Ovary (tissue), 3 donors: ENCODE data around the gene DPF3.

Experiments
- CTCF ChIP-seq, 3 donors: fragments of 450-650 bp in 2 of 3; fragments of 200-600 bp in 1 of 3; IDR thresholded peaks; one replicate each; pipeline versions ENCODE4 v1.5.1 to v1.8.0; 2016 to 2022; ENCODE audit warnings: antibody characterized with exemption in 3 of 3, mild to moderate bottlenecking in 1 of 3
- EP300 ChIP-seq: sonication (generic); formaldehyde crosslinking; IDR thresholded peaks from one replicate; pipeline ENCODE4 v1.6.1; 2017; ENCODE audit warnings: antibody characterized with exemption
- POLR2A ChIP-seq: fragments of 450-650 bp; IDR thresholded peaks from one replicate; pipeline ENCODE4 v1.6.1; 2017; ENCODE audit warnings: antibody characterized with exemption, mild to moderate bottlenecking, moderate library complexity
- donor health status: DM: no; HTN: no; CAD: no.

DNA sequence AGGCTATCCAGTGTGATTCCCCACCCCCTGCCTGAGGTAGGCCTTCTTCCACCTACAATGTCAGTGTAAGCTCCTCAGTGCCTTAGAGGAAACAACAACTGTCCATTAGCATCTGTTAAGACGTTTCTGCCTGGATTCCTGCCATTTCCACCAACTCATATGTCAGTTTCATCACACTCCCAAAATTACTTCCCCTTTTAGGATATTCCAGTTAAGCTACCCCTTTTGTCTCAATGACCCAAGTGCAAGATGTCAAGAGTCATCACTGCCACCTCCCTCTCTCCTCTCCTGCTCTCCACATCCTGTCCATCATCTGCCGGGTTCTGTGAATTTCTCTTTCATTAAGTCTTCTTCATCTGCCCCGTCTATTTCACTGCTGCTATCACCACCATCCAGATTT is 189.4 kb downstream of the DPF3 start:
- TF ChIP-seq CTCF (IDR thresholded peaks at IDR 0.05) = no peak
- TF ChIP-seq EP300 = no peak
- TF ChIP-seq POLR2A = no peak
